A673 (cell line): ENCODE data around the gene MAGI1. TPM values are rescaled to one million over a fixed set of nuclear protein-coding genes. Genes with fewer than 3 reads are reported as not detected.

Source experiments
- BruUV-seq: library from RNA; stranded (reverse); fragments of 400-500 nt; replicated peaks from 2 replicates; lab custom pipeline; 2021; lab: Mats Ljungman, UMichigan
- CTCF ChIA-PET: fragments of 300-600 bp; sonication (Branson Sonifier 250); formaldehyde crosslinking; loops from one replicate; lab custom pipeline; 2022; ENCODE audit warnings: antibody characterized with exemption; lab: Charles Lee
- POLR2A ChIA-PET: fragments of 300-600 bp; sonication (Branson Sonifier 250); formaldehyde crosslinking; loops from one replicate; lab custom pipeline; 2022; ENCODE audit warnings: antibody characterized with exemption; ENCODE audit not compliant: low non-redundant PET; lab: Charles Lee
- DNase-seq: peaks from one replicate; pipeline ENCODE4 v3.0.0-alpha.2; 2015; ENCODE audit warnings: low spot score
- H3K27ac ChIP-seq: fragments of 200-600 bp; sonication (generic); 2 replicates; pipeline ENCODE4 v1.5.1; 2016; ENCODE audit warnings: mixed run types, low read depth, mild to moderate bottlenecking, mixed read lengths, antibody characterized with exemption, low read length; ENCODE audit not compliant: poor library complexity, severe bottlenecking
- H3K27me3 ChIP-seq: fragments of 200-600 bp; sonication (generic); replicated peaks from 2 replicates; pipeline ENCODE4 v1.6.1; 2017; ENCODE audit warnings: mixed run types, low read depth, mild to moderate bottlenecking, mixed read lengths, antibody characterized with exemption, low read length; ENCODE audit not compliant: insufficient read depth, poor library complexity
- H3K36me3 ChIP-seq: fragments of 200-600 bp; sonication (generic); 2 replicates; pipeline ENCODE4 v1.6.1; 2016; ENCODE audit warnings: mixed run types, mild to moderate bottlenecking, mixed read lengths, antibody characterized with exemption, low read length; ENCODE audit not compliant: insufficient read depth, poor library complexity, severe bottlenecking
- H3K4me1 ChIP-seq: fragments of 200-600 bp; sonication (generic); 2 replicates; pipeline ENCODE4 v1.6.1; 2017; ENCODE audit warnings: mixed run types, mild to moderate bottlenecking, mixed read lengths, antibody characterized with exemption, low read length; ENCODE audit not compliant: insufficient read depth, poor library complexity, severe bottlenecking
- H3K4me3 ChIP-seq: fragments of 200-600 bp; sonication (generic); 2 replicates; pipeline ENCODE4 v1.5.1; 2016; ENCODE audit warnings: low read depth, mixed run types, mild to moderate bottlenecking, mixed read lengths, low read length; ENCODE audit not compliant: poor library complexity, severe bottlenecking
- H3K9me3 ChIP-seq: fragments of 200-600 bp; sonication (generic); 2 replicates; pipeline ENCODE4 v1.6.1; 2016; ENCODE audit warnings: mixed run types, low read depth, mild to moderate bottlenecking, mixed read lengths, antibody characterized with exemption, low read length; ENCODE audit not compliant: poor library complexity, severe bottlenecking
- EZH2 ChIP-seq: fragments of 200-600 bp; sonication (generic); IDR thresholded peaks from 2 replicates; pipeline ENCODE4 v1.6.1; 2017; ENCODE audit warnings: borderline replicate concordance, low read depth, mild to moderate bottlenecking, mixed read lengths, antibody characterized with exemption, low read length; ENCODE audit not compliant: poor library complexity, severe bottlenecking
- intact Hi-C: fragments of 100-400 bp; cut with micrococcal nuclease; formaldehyde crosslinking; loops from one replicate; pipeline ENCODE4 v1.10.0; 2022; ENCODE audit not compliant: unreplicated experiment
- total RNA-seq: library from RNA; stranded (reverse); gene quantifications from 2 replicates; pipeline ENCODE4 v1.2.3, GENCODE V29; 2021
- TF ChIP-seq, protein P1 (sequence below): fragments of 300-800, 200-600 bp; sonication (generic); conservative IDR thresholded peaks from 2 replicates; pipeline ENCODE4 v1.5.1; 2017; ENCODE audit warnings: low read depth, mild to moderate bottlenecking, antibody characterized with exemption, low read length, moderate library complexity, mixed read lengths

The MAGI1 gene
- total RNA-seq, 1 experiment from 2014 or later = 30.5 TPM

DNA sequence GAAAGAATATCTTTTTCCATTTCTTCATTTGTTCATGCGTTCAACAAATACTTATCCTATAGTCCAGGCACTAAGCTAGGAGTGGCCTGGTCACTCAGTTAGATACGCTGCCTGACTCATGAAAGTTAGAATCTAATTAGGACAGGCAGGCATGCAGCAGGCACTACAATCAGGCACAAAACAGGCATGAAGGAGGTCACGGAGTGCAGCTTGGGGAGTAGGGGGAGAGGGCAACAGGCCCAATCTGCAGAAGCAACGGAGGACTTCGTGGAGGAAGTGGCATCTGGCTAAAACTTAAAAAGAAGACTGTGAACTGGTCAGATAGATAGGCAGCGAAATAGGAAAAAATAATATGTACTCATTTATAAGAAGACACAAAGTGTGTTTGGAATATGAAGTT lies 420.9 kb downstream of the MAGI1 start:
- Histone ChIP-seq H3K4me3 (no peak overlapping the region), H3K27me3 (no peaks in the 10 kb centered on the region), H3K4me1 (no peaks in the 10 kb centered on the region), H3K9me3 (no peaks in the 10 kb centered on the region), H3K36me3 (no peaks in the 10 kb centered on the region), H3K27ac (no peak overlapping the region)
- CTCF ChIA-PET = no interaction called here
- POLR2A ChIA-PET = no interaction called here
- BruUV-seq = no TSS peak
- intact Hi-C loops = no loop called here
- DNase-seq = no peak
- TF ChIP-seq, protein P1, sequence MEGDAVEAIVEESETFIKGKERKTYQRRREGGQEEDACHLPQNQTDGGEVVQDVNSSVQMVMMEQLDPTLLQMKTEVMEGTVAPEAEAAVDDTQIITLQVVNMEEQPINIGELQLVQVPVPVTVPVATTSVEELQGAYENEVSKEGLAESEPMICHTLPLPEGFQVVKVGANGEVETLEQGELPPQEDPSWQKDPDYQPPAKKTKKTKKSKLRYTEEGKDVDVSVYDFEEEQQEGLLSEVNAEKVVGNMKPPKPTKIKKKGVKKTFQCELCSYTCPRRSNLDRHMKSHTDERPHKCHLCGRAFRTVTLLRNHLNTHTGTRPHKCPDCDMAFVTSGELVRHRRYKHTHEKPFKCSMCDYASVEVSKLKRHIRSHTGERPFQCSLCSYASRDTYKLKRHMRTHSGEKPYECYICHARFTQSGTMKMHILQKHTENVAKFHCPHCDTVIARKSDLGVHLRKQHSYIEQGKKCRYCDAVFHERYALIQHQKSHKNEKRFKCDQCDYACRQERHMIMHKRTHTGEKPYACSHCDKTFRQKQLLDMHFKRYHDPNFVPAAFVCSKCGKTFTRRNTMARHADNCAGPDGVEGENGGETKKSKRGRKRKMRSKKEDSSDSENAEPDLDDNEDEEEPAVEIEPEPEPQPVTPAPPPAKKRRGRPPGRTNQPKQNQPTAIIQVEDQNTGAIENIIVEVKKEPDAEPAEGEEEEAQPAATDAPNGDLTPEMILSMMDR = no peak
- TF ChIP-seq EZH2 = no peak

DNA sequence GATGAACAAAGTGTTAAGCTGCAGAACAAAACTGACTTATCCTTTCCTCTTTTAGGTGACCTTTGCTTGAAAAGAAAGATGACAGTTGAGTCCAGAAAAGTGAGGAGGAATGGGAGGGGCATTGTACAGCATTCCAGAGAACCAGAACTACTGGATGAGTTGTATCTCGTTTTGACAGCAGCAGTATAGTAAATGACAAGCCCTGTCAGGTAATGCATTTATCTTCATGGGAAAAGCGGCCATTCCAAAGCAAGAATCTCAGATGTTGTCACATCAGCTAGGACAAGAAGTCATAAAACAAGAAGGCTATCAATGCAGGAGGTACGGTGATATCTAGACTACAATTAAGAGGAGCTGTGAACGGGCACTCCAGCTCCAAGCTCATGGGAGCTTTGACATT lies 421.5 kb downstream of the MAGI1 start:
- intact Hi-C loops = no loop called here
- BruUV-seq = no TSS peak
- DNase-seq = no peak
- Histone ChIP-seq H3K4me1 (no peaks in the 10 kb centered on the region), H3K4me3 (no peak overlapping the region), H3K27ac (no peak overlapping the region), H3K27me3 (no peaks in the 10 kb centered on the region), H3K9me3 (no peaks in the 10 kb centered on the region), H3K36me3 (no peaks in the 10 kb centered on the region)
- CTCF ChIA-PET = no interaction called here
- POLR2A ChIA-PET = no interaction called here
- TF ChIP-seq EZH2 = no peak
- TF ChIP-seq, protein P1 = no peak

DNA sequence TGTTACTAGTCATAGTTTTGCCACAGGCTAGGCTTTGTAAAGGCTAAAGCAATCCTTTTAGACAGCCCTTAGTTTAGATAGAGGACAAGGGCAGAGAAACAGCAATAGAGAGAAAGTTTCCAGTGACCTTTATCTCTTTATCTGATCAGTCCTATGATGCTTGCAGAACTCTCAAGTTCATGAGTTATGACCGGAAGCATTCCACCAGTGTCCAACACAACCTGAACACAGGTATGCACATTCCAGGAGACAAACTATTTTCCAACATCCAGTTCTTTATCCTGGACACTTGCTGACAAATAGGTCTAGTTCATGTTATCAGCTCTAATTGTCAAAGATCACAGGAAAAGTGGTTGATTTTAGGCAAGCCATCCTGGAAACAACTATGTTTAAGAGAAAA lies 422.2 kb downstream of the MAGI1 start:
- intact Hi-C loops = no loop called here
- ChIA-PET CTCF (no interaction called here), POLR2A (no interaction called here)
- DNase-seq = no peak
- H3K36me3 ChIP-seq = no peaks in the 10 kb centered on the region
- no peak overlapping the region for H3K4me3 ChIP-seq
- no TSS peak for BruUV-seq
- H3K27ac ChIP-seq = no peak overlapping the region
- H3K9me3 ChIP-seq = no peaks in the 10 kb centered on the region
- H3K4me1 ChIP-seq = no peaks in the 10 kb centered on the region
- TF ChIP-seq, protein P1 = no peak
- no peaks in the 10 kb centered on the region for H3K27me3 ChIP-seq
